H9 (cell line): Measurements from ENCODE around the gene AK9. TPM values are rescaled to one million over a fixed set of nuclear protein-coding genes. Genes with fewer than 3 reads are reported as not detected.

Experiments
- DNase-seq: peaks from one replicate; pipeline ENCODE4 v3.0.0-alpha.2; 2017
- H2AFZ ChIP-seq: one replicate; pipeline ENCODE4 v1.6.1; 2013; ENCODE audit warnings: mild to moderate bottlenecking, low read length, control low read depth, moderate library complexity
- H2AK5ac ChIP-seq: 2 replicates; pipeline ENCODE4 v1.6.1; 2013; ENCODE audit warnings: low read length, control low read depth, mixed read lengths; ENCODE audit not compliant: insufficient read length
- H2BK120ac ChIP-seq: one replicate; pipeline ENCODE4 v1.6.1; 2013; ENCODE audit warnings: low read depth, mild to moderate bottlenecking, low read length, control low read depth, inconsistent platforms; ENCODE audit not compliant: poor library complexity, severe bottlenecking
- H2BK12ac ChIP-seq: 2 replicates; pipeline ENCODE4 v1.6.1; 2013; ENCODE audit warnings: low read length, control low read depth, mixed read lengths, low read depth; ENCODE audit not compliant: insufficient read length
- H2BK15ac ChIP-seq: 2 replicates; pipeline ENCODE4 v1.6.1; 2013; ENCODE audit warnings: low read depth, low read length, control low read depth
- H2BK20ac ChIP-seq: one replicate; pipeline ENCODE4 v1.6.1; 2013; ENCODE audit warnings: low read depth, mild to moderate bottlenecking, low read length, control low read depth, inconsistent platforms; ENCODE audit not compliant: poor library complexity, severe bottlenecking
- H2BK5ac ChIP-seq: 2 replicates; pipeline ENCODE4 v1.6.1; 2013; ENCODE audit warnings: low read length, control low read depth, mixed read lengths; ENCODE audit not compliant: insufficient read length
- H3K14ac ChIP-seq: 2 replicates; pipeline ENCODE4 v1.6.1; 2013; ENCODE audit warnings: low read length, control low read depth; ENCODE audit not compliant: insufficient read depth
- H3K18ac ChIP-seq: 2 replicates; pipeline ENCODE4 v1.6.1; 2013; ENCODE audit warnings: low read depth, mild to moderate bottlenecking, mixed read lengths, low read length, control low read depth; ENCODE audit not compliant: insufficient read length
- H3K23ac ChIP-seq: 2 replicates; pipeline ENCODE4 v1.6.1; 2013; ENCODE audit warnings: low read length, control low read depth, mixed read lengths, low read depth; ENCODE audit not compliant: insufficient read length
- H3K23me2 ChIP-seq: 2 replicates; pipeline ENCODE4 v1.6.1; 2013; ENCODE audit warnings: low read depth, mild to moderate bottlenecking, mixed read lengths, low read length, control low read depth; ENCODE audit not compliant: insufficient read length, poor library complexity, severe bottlenecking
- H3K27ac ChIP-seq: 2 replicates; pipeline ENCODE4 v1.5.1; 2013; ENCODE audit warnings: low read length, control low read depth, mixed read lengths, low read depth; ENCODE audit not compliant: insufficient read length
- H3K27me3 ChIP-seq: 2 replicates; pipeline ENCODE4 v1.6.1; 2013; ENCODE audit warnings: low read length, control low read depth, inconsistent platforms; ENCODE audit not compliant: insufficient read depth
- H3K4ac ChIP-seq: 2 replicates; pipeline ENCODE4 v1.6.1; 2013; ENCODE audit warnings: low read depth, mild to moderate bottlenecking, control low read depth, inconsistent platforms, low read length, moderate library complexity
- H3K4me1 ChIP-seq: 2 replicates; pipeline ENCODE4 v1.6.1; 2013; ENCODE audit warnings: low read length, control low read depth, inconsistent platforms; ENCODE audit not compliant: insufficient read depth
- H3K4me2 ChIP-seq: 2 replicates; pipeline ENCODE4 v1.6.1; 2013; ENCODE audit warnings: low read length, control low read depth, mixed read lengths; ENCODE audit not compliant: insufficient read length, insufficient read depth
- H3K56ac ChIP-seq: 2 replicates; pipeline ENCODE4 v1.6.1; 2013; ENCODE audit warnings: low read depth, mild to moderate bottlenecking, mixed read lengths, low read length, control low read depth; ENCODE audit not compliant: insufficient read length
- H3K79me1 ChIP-seq: 2 replicates; pipeline ENCODE4 v1.6.1; 2013; ENCODE audit warnings: low read depth, mild to moderate bottlenecking, moderate library complexity, low read length, control low read depth, inconsistent platforms; ENCODE audit not compliant: insufficient read depth, poor library complexity, severe bottlenecking
- H3K79me2 ChIP-seq: 2 replicates; pipeline ENCODE4 v1.6.1; 2013; ENCODE audit warnings: low read length, control low read depth, inconsistent platforms; ENCODE audit not compliant: insufficient read depth
- H3K9ac ChIP-seq: 2 replicates; pipeline ENCODE4 v1.6.1; 2013; ENCODE audit warnings: low read length, control low read depth, mixed read lengths; ENCODE audit not compliant: insufficient read length; ENCODE audit errors: extremely low read depth
- H3K9me3 ChIP-seq: one replicate; pipeline ENCODE4 v1.6.1; 2013; ENCODE audit warnings: low read depth, low read length, inconsistent platforms; ENCODE audit not compliant: control insufficient read depth
- H3T11ph ChIP-seq: one replicate; pipeline ENCODE4 v1.6.1; 2013; ENCODE audit warnings: mild to moderate bottlenecking, low read length, control low read depth, inconsistent platforms
- H4K20me1 ChIP-seq: one replicate; pipeline ENCODE4 v1.6.1; 2013; ENCODE audit not compliant: control insufficient read depth, insufficient read length, insufficient read depth
- H4K5ac ChIP-seq: 2 replicates; pipeline ENCODE4 v1.6.1; 2013; ENCODE audit warnings: low read depth, mild to moderate bottlenecking, mixed read lengths, low read length, control low read depth; ENCODE audit not compliant: insufficient read length
- H4K8ac ChIP-seq: replicated peaks from 2 replicates; pipeline ENCODE4 v1.6.1; 2013; ENCODE audit warnings: low read length, control low read depth, mixed read lengths, low read depth; ENCODE audit not compliant: insufficient read length
- H4K91ac ChIP-seq: 2 replicates; pipeline ENCODE4 v1.6.1; 2013; ENCODE audit warnings: low read depth, mild to moderate bottlenecking, moderate library complexity, mixed read lengths, low read length, control low read depth; ENCODE audit not compliant: insufficient read length
- H3K27ac Mint-ChIP-seq, 3 experiments: 2 replicates in 2 of 3; 3 replicates in 1 of 3; pipeline ENCODE4 v1.8.0; 2020 to 2021; ENCODE audit warnings: mixed read lengths in 3 of 3, mild to moderate bottlenecking in 1 of 3, moderate library complexity in 1 of 3
- H3K27me3 Mint-ChIP-seq: 2 replicates; pipeline ENCODE4 v1.8.0; 2021; ENCODE audit warnings: low read depth, mild to moderate bottlenecking, moderate library complexity, mixed read lengths
- H3K36me3 Mint-ChIP-seq, 3 experiments: 2 replicates in 2 of 3; 3 replicates in 1 of 3; pipeline ENCODE4 v1.8.0; 2020 to 2021; ENCODE audit warnings: low read depth in 3 of 3, mixed read lengths in 3 of 3; ENCODE audit not compliant: insufficient read depth in 1 of 3
- H3K4me1 Mint-ChIP-seq, 2 experiments: 2 replicates each; pipeline ENCODE4 v1.8.0; 2020; ENCODE audit warnings: mixed read lengths in 2 of 2
- H3K4me3 Mint-ChIP-seq, 2 experiments: 2 replicates in 1 of 2; 3 replicates in 1 of 2; pipeline ENCODE4 v1.8.0; 2020 to 2021; ENCODE audit warnings: mild to moderate bottlenecking in 2 of 2, mixed read lengths in 2 of 2, moderate library complexity in 1 of 2
- H3K9me3 Mint-ChIP-seq, 2 experiments: 2 replicates in 1 of 2; 3 replicates in 1 of 2; pipeline ENCODE4 v1.8.0; 2020; ENCODE audit warnings: mild to moderate bottlenecking in 2 of 2, mixed read lengths in 2 of 2, moderate library complexity in 1 of 2
- CTCF ChIP-seq: fragments of 200-600 bp; sonication (generic); conservative IDR thresholded peaks from 3 replicates; pipeline ENCODE4 v1.8.0; 2021; ENCODE audit warnings: antibody characterized with exemption, mild to moderate bottlenecking
- whole genome bisulfite sequencing: extraction: QIAGEN DNeasy Blood & Tissue Kit; methylation state at CpG from one replicate; pipeline ENCODE4 v1.1.7; 2013; ENCODE audit warnings: missing lambda C conversion rate, low lambda C conversion rate, mixed read lengths; ENCODE audit not compliant: insufficient read length; ENCODE audit errors: extremely low coverage; 5-methylcytosine and 5-hydroxymethylcytosine counted together
- total RNA-seq: library from RNA; stranded (reverse); gene quantifications from 2 replicates; pipeline ENCODE4 v1.2.1, GENCODE V29; 2021

Gene AK9
- total RNA-seq, 1 experiment from 2014 or later: 2.3 TPM

- H3K27ac ChIP-seq: no peak overlapping the region
These were observed 184.2 kb downstream of the AK9 start for GRCh38 chr6:109506841-109507240.

More at GRCh38 chr6:109506841-109507240, 184.2 kb downstream of the AK9 start:
- Histone ChIP-seq H4K5ac (no peak overlapping the region), H2BK15ac (no peak overlapping the region), H3K79me2 (no peaks in the 10 kb centered on the region), H4K20me1 (no peaks in the 10 kb centered on the region), H3T11ph (no peak overlapping the region), H3K4me1 (no peaks in the 10 kb centered on the region; the same call in 1 of the 2 replicates), H3K79me1 (no peaks in the 10 kb centered on the region), H3K9me3 (peaks cover 12% of the 10 kb centered on the region), H2BK20ac (no peak overlapping the region), H3K4ac (no peak overlapping the region), H2AK5ac (no peak overlapping the region), H2BK120ac (no peak overlapping the region), H3K23ac (no peak overlapping the region), H3K4me2 (no peak overlapping the region), H3K14ac (no peak overlapping the region), H2BK5ac (no peak overlapping the region), H3K23me2 (no peaks in the 10 kb centered on the region), H3K18ac (no peak overlapping the region), H3K9ac (no peak overlapping the region), H4K8ac (no peak overlapping the region), H4K91ac (no peak overlapping the region), H2BK12ac (no peak overlapping the region), H2AFZ (no peak overlapping the region), H3K27me3 (no peaks in the 10 kb centered on the region), H3K56ac (no peak overlapping the region)
- TF ChIP-seq CTCF: no peak
- Mint-ChIP-seq H3K27ac (peak overlapping the region in 2 of 3 experiments; percentile 29 to 95; a peak in 3 of 7 replicates), H3K9me3 (peaks cover 25 to 34% of the 10 kb centered on the region in 2 experiments), H3K36me3 (peaks cover 12 to 40% (median 13%) of the 10 kb centered on the region in 3 experiments), H3K4me1 (peaks cover 39 to 50% of the 10 kb centered on the region in 2 experiments), H3K4me3 (no peak overlapping the region), H3K27me3 (no peaks in the 10 kb centered on the region)
- no peak for DNase-seq
- no CpG with 5 or more reads among the region's 2 CpGs for WGBS
